Measurements from ENCODE around the gene PHYKPL. TPM values are rescaled to one million over a fixed set of nuclear protein-coding genes. Genes with fewer than 3 reads are reported as not detected.
"Not testable (repeated sequence)": the region's sequence is repeated elsewhere in the genome, so short reads cannot be mapped to it uniquely, and the experiment has no call there.

PHYKPL gene
- total RNA-seq, 1 donor from 2014 or later = 77.8 TPM

DNA sequence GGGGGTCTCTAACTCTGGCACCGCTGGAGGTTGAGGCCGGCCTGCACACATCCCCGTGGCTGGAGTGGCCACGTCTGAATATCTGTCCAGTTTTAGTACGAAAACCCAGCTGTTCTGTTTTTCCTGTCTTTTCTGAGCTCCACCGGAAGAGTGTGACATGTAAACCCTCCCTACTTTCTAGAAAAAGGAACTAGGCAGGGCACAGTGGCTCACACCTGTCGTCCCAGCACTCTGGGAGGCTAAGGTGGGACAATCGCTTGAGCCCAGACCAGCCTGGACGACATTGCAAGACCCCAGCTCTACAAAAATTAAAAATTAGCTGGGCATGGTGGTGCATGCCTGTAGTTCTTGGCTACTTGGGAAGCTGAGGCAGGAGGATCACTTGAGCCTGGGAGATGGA lies 8.2 kb upstream of the PHYKPL start:
- TF ChIP-seq POLR2A (IDR thresholded peaks at IDR 0.05) (no peak), POLR2AphosphoS5 (IDR thresholded peaks at IDR 0.05; ENCODE audit: insufficient read depth in 1 of 2, low read depth in 1 of 2) (no peak)
- TF ChIP-seq, protein P1, sequence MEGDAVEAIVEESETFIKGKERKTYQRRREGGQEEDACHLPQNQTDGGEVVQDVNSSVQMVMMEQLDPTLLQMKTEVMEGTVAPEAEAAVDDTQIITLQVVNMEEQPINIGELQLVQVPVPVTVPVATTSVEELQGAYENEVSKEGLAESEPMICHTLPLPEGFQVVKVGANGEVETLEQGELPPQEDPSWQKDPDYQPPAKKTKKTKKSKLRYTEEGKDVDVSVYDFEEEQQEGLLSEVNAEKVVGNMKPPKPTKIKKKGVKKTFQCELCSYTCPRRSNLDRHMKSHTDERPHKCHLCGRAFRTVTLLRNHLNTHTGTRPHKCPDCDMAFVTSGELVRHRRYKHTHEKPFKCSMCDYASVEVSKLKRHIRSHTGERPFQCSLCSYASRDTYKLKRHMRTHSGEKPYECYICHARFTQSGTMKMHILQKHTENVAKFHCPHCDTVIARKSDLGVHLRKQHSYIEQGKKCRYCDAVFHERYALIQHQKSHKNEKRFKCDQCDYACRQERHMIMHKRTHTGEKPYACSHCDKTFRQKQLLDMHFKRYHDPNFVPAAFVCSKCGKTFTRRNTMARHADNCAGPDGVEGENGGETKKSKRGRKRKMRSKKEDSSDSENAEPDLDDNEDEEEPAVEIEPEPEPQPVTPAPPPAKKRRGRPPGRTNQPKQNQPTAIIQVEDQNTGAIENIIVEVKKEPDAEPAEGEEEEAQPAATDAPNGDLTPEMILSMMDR (IDR thresholded peaks at IDR 0.05) = no peak
- H3K27ac ChIP-seq = no peak overlapping the region
- DNase-seq (ENCODE audit: extremely low spot score in 2 of 2) = no peak

DNA sequence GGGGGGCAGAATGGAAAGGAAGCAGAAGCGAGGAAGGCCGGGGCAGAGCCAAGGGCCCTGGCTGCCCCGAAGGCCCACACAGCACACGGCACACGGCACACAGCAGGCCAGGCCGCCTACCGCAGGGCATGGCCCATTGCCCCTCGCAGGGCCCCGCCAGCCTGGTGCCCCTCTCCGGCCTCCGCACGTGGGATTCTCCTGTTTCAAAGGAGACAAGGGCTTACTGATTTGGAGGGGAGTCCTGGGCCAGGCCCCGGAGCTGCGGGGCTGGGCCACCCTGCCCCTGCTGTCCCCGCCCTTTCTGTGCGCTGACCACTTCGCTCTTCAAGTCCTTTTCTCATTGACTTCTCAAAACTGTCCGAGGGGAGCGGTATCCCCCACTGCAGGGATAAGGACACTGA lies 7.7 kb upstream of the PHYKPL start:
- H3K4me1 ChIP-seq = peaks cover 29% of the 10 kb centered on the region
- H3K4me3 ChIP-seq = no peak overlapping the region
- intact Hi-C loops (cut with DNase I) = no loop called here
- no peaks in the 10 kb centered on the region for H3K9me3 ChIP-seq
- no peak for TF ChIP-seq POLR2A (IDR thresholded peaks at IDR 0.05)
- TF ChIP-seq, protein P1 (IDR thresholded peaks at IDR 0.05) = no peak
- TF ChIP-seq POLR2AphosphoS5 (IDR thresholded peaks at IDR 0.05; ENCODE audit: insufficient read depth in 1 of 2, low read depth in 1 of 2) = no peak
- DNase-seq (ENCODE audit: extremely low spot score in 2 of 2) = no peak
- H3K36me3 ChIP-seq = no peaks in the 10 kb centered on the region
- no peak overlapping the region for H3K27ac ChIP-seq
- no peaks in the 10 kb centered on the region for H3K27me3 ChIP-seq

More for the DNA sequence above, 8.2 kb upstream of the PHYKPL start:
- Histone ChIP-seq H3K4me1 (peaks cover 29% of the 10 kb centered on the region), H3K9me3 (no peaks in the 10 kb centered on the region), H3K4me3 (no peak overlapping the region), H3K36me3 (no peaks in the 10 kb centered on the region), H3K27me3 (no peaks in the 10 kb centered on the region)
- intact Hi-C loops (cut with DNase I) = no loop called here

GRCh38 chr5:178239626-178240301 lies 7.2 kb upstream of the PHYKPL start:
- H3K27me3 ChIP-seq; H3K36me3 ChIP-seq; H3K4me3 ChIP-seq; DNase-seq (ENCODE audit: extremely low spot score in 2 of 2); H3K9me3 ChIP-seq; intact Hi-C loops (cut with DNase I): not testable (repeated sequence)
- peak overlapping the region; percentile 28 for H3K27ac ChIP-seq
- peaks cover 34% of the 10 kb centered on the region for H3K4me1 ChIP-seq

- intact Hi-C loops (cut with DNase I) = no loop called here
- H3K27me3 ChIP-seq = no peaks in the 10 kb centered on the region
- TF ChIP-seq POLR2AphosphoS5 (IDR thresholded peaks at IDR 0.05; ENCODE audit: insufficient read depth in 1 of 2, low read depth in 1 of 2) (no peak), POLR2A (IDR thresholded peaks at IDR 0.05) (no peak)
- TF ChIP-seq, protein P1 (IDR thresholded peaks at IDR 0.05) = no peak
- no peak for DNase-seq (ENCODE audit: extremely low spot score in 2 of 2)
- H3K4me3 ChIP-seq = no peak overlapping the region
- H3K4me1 ChIP-seq = peaks cover 34% of the 10 kb centered on the region
- H3K9me3 ChIP-seq = no peaks in the 10 kb centered on the region
- H3K27ac ChIP-seq = peak overlapping the region; percentile 28
- H3K36me3 ChIP-seq = no peaks in the 10 kb centered on the region
Measured at GRCh38 chr5:178238711-178239592, 6.3 kb upstream of the PHYKPL start.

- H3K27me3 ChIP-seq = no peaks in the 10 kb centered on the region
- no peaks in the 10 kb centered on the region for H3K9me3 ChIP-seq
- H3K4me3 ChIP-seq = no peak overlapping the region
- TF ChIP-seq, protein P1 (IDR thresholded peaks at IDR 0.05) = no peak
- TF ChIP-seq POLR2AphosphoS5 (IDR thresholded peaks at IDR 0.05; ENCODE audit: insufficient read depth in 1 of 2, low read depth in 1 of 2) = no peak
- TF ChIP-seq POLR2A (IDR thresholded peaks at IDR 0.05) = no peak
- no peak for DNase-seq (ENCODE audit: extremely low spot score in 2 of 2)
- no peaks in the 10 kb centered on the region for H3K36me3 ChIP-seq
- intact Hi-C loops (cut with DNase I) = no loop called here
- no peak overlapping the region for H3K27ac ChIP-seq
- peaks cover 34% of the 10 kb centered on the region for H3K4me1 ChIP-seq
Measured at GRCh38 chr5:178238313-178238635, 5.7 kb upstream of the PHYKPL start.
